Measurements from ENCODE around the gene TMEM143. TPM values are rescaled to one million over a fixed set of nuclear protein-coding genes. Genes with fewer than 3 reads are reported as not detected.
A peak's percentile ranks its signal among the peaks of the same experiment; 100 is the strongest.
"Not testable (repeated sequence)": the region's sequence is repeated elsewhere in the genome, so short reads cannot be mapped to it uniquely, and the experiment has no call there.

TMEM143 gene
- total and polyA plus RNA-seq, 2 donors, result 4.6 to 10.3 TPM

DNA sequence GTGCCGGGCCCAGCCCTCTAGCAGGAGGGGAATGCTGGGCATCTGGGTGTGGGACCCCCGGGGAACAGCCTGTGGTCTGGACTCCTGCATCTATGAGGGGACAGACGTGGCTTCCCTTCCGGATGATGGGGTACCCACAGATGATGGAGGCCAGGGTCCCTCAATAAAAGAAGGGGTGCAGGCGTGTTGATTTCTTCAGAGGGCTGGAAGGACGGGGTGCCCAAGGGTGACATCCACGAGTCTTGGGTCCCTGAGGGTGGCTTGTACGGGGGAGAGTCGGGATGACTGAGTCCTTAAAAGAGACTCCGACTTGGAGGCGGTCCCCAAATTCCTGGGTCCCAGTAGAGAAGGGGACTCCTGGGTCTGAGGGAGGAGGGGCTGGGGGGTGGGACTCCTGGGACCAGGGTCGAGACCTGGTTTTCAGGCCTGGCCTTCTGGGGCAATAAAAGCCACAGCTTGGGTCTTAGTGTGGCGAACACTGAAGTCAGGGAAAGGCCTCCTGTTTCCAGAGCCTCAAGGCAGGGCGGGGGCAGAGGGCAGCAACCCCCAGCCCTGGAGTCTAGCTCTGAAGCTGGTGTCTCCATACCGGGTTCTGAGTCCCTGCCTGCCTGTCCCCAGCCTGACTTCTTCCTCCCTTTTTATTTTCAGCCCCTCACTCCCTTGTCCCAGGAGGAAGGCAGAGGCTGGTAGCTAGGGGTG, 29.3 kb upstream of the TMEM143 start:
- Histone ChIP-seq H3K36me3 (ENCODE audit: control insufficient read depth in 2 of 2, insufficient read depth in 2 of 2, low read length in 1 of 2) (peaks cover 8% of the 10 kb centered on the region in 2 donors), H3K4me3 (ENCODE audit: low read length in 2 of 2) (no peak overlapping the region), H3K27me3 (ENCODE audit: control insufficient read depth in 2 of 2, insufficient read depth in 1 of 2, low read length in 1 of 2) (peaks cover 57 to 65% of the 10 kb centered on the region in 2 donors), H3K9me3 (ENCODE audit: control insufficient read depth in 2 of 2, insufficient read depth in 1 of 2, low read length in 1 of 2) (no peaks in the 10 kb centered on the region), H3K27ac (ENCODE audit: low read depth in 1 of 2, low read length in 1 of 2) (no peak overlapping the region), H3K4me1 (ENCODE audit: control insufficient read depth in 2 of 2, insufficient read depth in 2 of 2, low read length in 2 of 2) (peaks cover 9 to 29% of the 10 kb centered on the region in 2 donors)
- DNase-seq (ENCODE audit: low read depth in 6 of 9, low spot score in 9 of 9), result no peak
- 94% methylated on average over 15 of the region's 15 CpGs for whole genome bisulfite sequencing

DNA sequence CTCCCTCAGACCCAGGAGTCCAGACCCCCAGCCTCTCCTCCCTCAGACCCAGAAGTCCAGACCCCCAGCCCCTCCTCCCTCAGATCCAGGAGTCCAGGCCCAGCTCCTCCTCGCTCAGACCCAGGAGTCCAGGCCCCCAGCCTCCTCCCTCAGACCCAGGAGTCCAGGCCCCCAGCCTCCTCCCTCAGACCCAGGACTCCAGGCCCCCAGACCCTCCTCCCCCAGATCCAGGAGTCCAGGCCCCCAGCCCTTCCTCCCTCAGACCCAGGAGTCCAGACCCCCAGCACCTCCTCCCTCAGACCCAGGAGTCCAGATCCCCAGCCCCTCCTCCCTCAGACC, 28.2 kb upstream of the TMEM143 start:
- 66% methylated on average over 1 of the region's 1 CpG for WGBS

DNA sequence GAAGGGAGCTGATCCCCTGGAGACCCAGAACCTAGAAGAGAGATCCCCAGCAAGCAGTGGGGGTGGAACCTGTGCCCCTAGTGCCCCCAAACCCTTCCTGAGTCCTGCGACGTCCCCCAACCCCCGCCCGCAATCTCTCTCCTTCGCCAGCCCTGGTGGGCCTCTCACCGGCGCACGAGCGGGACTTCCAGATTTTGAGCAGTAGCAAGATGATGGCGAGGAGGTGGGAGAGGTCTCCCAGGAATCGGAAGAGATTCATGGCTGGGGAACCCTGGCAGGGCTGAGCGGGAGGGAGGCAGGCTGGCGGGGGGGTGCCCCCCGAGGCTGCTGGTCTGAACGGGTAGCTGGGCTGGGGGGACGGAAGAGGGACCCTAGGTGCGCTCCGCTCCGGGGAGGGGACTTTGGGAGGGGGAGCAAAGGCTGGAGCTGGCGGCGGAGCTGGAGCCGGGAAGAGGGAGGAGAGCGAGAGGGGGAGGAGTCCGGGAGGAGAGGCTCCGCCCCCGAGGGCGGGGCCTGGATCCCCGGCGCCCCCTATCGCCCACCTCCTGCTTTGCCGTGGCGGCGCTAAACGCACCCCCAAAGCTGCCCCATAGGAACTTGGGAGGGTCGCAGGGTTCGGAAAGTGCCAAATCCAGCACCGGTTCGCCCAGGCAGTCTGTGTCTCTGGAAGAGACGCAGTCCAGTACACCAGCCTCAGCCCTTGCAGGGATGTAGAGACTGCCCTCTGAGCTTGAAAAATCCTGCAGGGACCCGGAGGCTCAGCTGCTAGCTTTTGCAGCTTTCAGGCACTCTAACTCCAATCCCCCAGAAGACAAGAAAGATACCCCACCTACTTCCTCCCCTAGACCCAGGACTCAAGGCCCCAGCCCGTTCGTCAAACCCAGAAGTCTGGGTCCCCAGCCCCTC, 27.6 kb upstream of the TMEM143 start, which contains the start of gene KDELR1:
Gene KDELR1 (minus strand): TSS at position 452 of the 906 bp plus-strand sequence. CDS start 193 bp downstream, at position 259.
- DNase-seq (ENCODE audit: low read depth in 6 of 9, low spot score in 9 of 9), result peak; percentile 30 to 83 (median 54)
- WGBS, result 4% methylated on average over 42 of the region's 42 CpGs

More for the DNA sequence above, 28.2 kb upstream of the TMEM143 start:
- H3K9me3 ChIP-seq (ENCODE audit: control insufficient read depth in 2 of 2, insufficient read depth in 1 of 2, low read length in 1 of 2); DNase-seq (ENCODE audit: low read depth in 6 of 9, low spot score in 9 of 9); H3K27ac ChIP-seq (ENCODE audit: low read depth in 1 of 2, low read length in 1 of 2); H3K4me3 ChIP-seq (ENCODE audit: low read length in 2 of 2): not testable (repeated sequence)
- Histone ChIP-seq H3K27me3 (ENCODE audit: control insufficient read depth in 2 of 2, insufficient read depth in 1 of 2, low read length in 1 of 2) (peaks cover 48 to 55% of the 10 kb centered on the region in 2 donors), H3K4me1 (ENCODE audit: control insufficient read depth in 2 of 2, insufficient read depth in 2 of 2, low read length in 2 of 2) (peaks cover 5 to 19% of the 10 kb centered on the region in 2 donors), H3K36me3 (ENCODE audit: control insufficient read depth in 2 of 2, insufficient read depth in 2 of 2, low read length in 1 of 2) (peaks cover 14 to 18% of the 10 kb centered on the region in 2 donors)

DNA sequence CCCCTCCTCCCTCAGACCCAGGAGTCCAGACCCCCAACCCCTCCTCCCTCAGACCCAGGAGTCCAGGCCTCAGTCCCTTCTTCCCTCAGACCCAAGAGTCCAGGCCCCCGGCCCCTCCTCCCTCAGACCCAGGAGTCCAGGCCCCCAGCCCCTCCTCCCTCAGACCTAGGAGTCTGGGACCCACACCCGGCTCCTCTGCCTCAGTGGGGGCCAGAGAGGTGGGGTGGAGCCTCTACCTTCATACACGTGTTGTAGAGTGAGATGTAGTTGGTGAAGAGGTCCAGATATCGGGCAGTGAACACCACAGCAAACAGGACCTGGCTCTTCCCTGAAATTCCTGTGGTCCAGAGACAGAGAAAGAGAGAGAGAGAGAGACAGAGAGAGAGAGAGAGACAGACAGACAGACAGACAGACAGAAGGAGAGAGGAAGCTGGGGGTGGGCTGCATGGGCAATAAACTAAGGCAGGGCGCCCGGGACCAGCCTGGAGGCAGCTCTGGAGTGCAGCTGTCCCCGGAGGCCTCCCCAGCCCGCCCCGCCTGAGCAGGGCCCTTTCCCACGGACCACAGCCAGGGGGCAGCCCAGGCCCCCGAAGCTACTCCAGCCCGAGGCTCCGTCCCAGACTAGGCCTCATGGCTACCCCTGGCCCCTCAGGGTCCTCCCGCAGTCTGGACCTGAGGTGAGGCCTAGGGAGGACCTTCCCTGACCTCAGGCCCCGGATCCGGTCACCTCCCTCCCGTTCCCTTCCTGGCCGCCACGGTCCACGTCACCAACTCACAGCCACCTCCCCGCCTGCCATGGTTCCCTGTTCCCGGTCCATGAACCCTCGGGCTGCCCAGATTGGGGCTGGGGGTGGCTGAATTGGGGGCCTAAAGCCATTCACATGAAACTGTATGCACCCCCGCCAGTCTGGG, 26.7 kb upstream of the TMEM143 start:
- peak in 7 of 9 donors; percentile 15 to 72 (median 48) for DNase-seq (ENCODE audit: low read depth in 6 of 9, low spot score in 9 of 9)
- Histone ChIP-seq H3K36me3 (ENCODE audit: control insufficient read depth in 2 of 2, insufficient read depth in 2 of 2, low read length in 1 of 2) (peaks cover 22 to 32% of the 10 kb centered on the region in 2 donors), H3K27ac (ENCODE audit: low read depth in 1 of 2, low read length in 1 of 2) (peak overlapping the region; percentile 70 to 76), H3K9me3 (ENCODE audit: control insufficient read depth in 2 of 2, insufficient read depth in 1 of 2, low read length in 1 of 2) (no peaks in the 10 kb centered on the region), H3K4me3 (ENCODE audit: low read length in 2 of 2) (peak overlapping the region; percentile 93 to 96), H3K4me1 (ENCODE audit: control insufficient read depth in 2 of 2, insufficient read depth in 2 of 2, low read length in 2 of 2) (peaks cover 5 to 19% of the 10 kb centered on the region in 2 donors), H3K27me3 (ENCODE audit: control insufficient read depth in 2 of 2, insufficient read depth in 1 of 2, low read length in 1 of 2) (peaks cover 32 to 40% of the 10 kb centered on the region in 2 donors)
- WGBS, result 9% methylated on average over 24 of the region's 24 CpGs

More for the DNA sequence above, 27.6 kb upstream of the TMEM143 start, which contains the start of gene KDELR1:
- no peaks in the 10 kb centered on the region for H3K9me3 ChIP-seq (ENCODE audit: control insufficient read depth in 2 of 2, insufficient read depth in 1 of 2, low read length in 1 of 2)
- H3K36me3 ChIP-seq (ENCODE audit: control insufficient read depth in 2 of 2, insufficient read depth in 2 of 2, low read length in 1 of 2), result peaks cover 16 to 24% of the 10 kb centered on the region in 2 donors
- peak within 1 kb of the TSS; percentile 70 to 76 for H3K27ac ChIP-seq (ENCODE audit: low read depth in 1 of 2, low read length in 1 of 2)
- peaks cover 5 to 19% of the 10 kb centered on the region in 2 donors for H3K4me1 ChIP-seq (ENCODE audit: control insufficient read depth in 2 of 2, insufficient read depth in 2 of 2, low read length in 2 of 2)
- peak within 1 kb of the TSS; percentile 93 to 96 for H3K4me3 ChIP-seq (ENCODE audit: low read length in 2 of 2)
- peaks cover 41 to 49% of the 10 kb centered on the region in 2 donors for H3K27me3 ChIP-seq (ENCODE audit: control insufficient read depth in 2 of 2, insufficient read depth in 1 of 2, low read length in 1 of 2)

DNA sequence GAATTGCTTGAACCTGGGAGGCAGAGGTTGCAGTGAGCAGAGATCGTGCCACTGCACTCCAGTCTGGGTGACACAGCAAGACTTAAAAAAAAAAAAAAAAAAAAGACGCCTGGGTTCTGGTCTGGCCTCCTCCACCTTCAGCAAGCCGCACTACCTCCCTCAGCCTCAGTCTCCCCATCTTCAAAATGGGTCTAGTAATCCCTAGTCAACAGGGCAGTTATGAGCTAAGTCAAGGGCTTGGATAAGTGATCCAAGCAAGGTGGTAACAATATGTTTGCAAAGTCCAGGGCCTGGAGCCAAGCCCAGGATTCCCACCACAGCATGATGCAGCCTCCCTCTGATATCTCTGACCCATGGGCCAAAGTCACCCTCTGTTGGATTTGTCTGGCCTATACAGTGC, 23.2 kb upstream of the TMEM143 start:
- Histone ChIP-seq H3K36me3 (ENCODE audit: control insufficient read depth in 2 of 2, insufficient read depth in 2 of 2, low read length in 1 of 2) (peaks cover 52 to 65% of the 10 kb centered on the region in 2 donors), H3K27me3 (ENCODE audit: control insufficient read depth in 2 of 2, insufficient read depth in 1 of 2, low read length in 1 of 2) (peaks cover 0 to 5% of the 10 kb centered on the region in 2 donors), H3K4me3 (ENCODE audit: low read length in 2 of 2) (no peak overlapping the region), H3K4me1 (ENCODE audit: control insufficient read depth in 2 of 2, insufficient read depth in 2 of 2, low read length in 2 of 2) (peaks cover 5 to 9% of the 10 kb centered on the region in 2 donors), H3K27ac (ENCODE audit: low read depth in 1 of 2, low read length in 1 of 2) (no peak overlapping the region), H3K9me3 (ENCODE audit: control insufficient read depth in 2 of 2, insufficient read depth in 1 of 2, low read length in 1 of 2) (no peaks in the 10 kb centered on the region)
- 100% methylated on average over 3 of the region's 3 CpGs for WGBS
- DNase-seq (ENCODE audit: low read depth in 6 of 9, low spot score in 9 of 9), result no peak

DNA sequence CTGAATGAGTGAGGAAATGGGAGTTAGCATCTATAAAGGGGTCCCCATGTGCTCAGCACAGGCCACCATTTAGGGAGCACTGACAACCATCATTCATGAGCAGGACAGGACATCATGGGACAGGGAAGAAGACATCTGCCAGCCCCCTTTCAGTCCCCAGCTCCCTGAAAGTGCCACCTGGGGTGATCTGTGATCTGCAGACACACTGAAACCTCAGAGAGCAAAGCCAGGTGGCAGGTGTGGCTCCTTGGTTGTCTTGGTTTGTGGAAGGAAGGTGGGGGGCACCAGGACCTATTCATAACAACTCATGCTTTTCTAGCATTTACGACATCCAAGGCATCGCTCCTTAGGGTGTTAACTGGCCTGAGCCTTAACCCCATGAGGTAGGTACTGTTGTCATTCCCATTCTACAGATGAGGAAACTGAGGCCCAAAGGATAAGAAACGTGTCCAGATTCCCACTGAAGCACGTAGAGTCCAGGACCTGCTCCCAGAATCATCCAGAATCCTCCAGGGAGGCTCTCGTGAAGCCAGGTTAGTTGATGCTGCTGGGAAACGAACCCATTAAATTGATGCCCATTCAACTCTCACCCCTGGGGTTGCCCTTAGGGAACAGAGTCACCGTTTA, 21.8 kb upstream of the TMEM143 start:
- 90% methylated on average over 7 of the region's 7 CpGs for WGBS
- H3K4me1 ChIP-seq (ENCODE audit: control insufficient read depth in 2 of 2, insufficient read depth in 2 of 2, low read length in 2 of 2), result peaks cover 4 to 5% of the 10 kb centered on the region in 2 donors

DNA sequence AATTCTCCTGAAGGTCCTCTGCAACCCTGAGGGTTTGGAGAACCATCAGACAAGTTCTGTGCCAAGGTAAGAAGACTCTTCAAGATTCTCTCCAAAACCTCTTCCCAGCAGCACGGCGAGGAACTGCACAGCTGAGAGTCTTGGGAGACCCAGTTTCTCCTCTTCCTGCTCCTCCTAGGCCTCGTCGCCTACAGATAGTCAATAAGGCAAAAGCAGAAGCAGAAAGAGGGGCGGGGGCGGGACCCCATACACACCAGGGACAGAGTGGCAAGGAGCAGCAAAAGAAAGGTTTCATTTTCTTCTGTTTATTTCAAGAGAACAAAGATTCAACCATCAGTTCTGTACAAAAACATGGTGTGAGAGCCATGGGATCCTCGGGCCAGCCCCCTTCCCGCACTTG, 18.5 kb upstream of the TMEM143 start:
- H3K9me3 ChIP-seq (ENCODE audit: control insufficient read depth in 2 of 2, insufficient read depth in 1 of 2, low read length in 1 of 2), result no peaks in the 10 kb centered on the region
- H3K4me1 ChIP-seq (ENCODE audit: control insufficient read depth in 2 of 2, insufficient read depth in 2 of 2, low read length in 2 of 2), result no peaks in the 10 kb centered on the region
- WGBS, result 95% methylated on average over 8 of the region's 8 CpGs
- H3K27ac ChIP-seq (ENCODE audit: low read depth in 1 of 2, low read length in 1 of 2), result no peak overlapping the region
- no peaks in the 10 kb centered on the region for H3K27me3 ChIP-seq (ENCODE audit: control insufficient read depth in 2 of 2, insufficient read depth in 1 of 2, low read length in 1 of 2)
- no peak for DNase-seq (ENCODE audit: low read depth in 6 of 9, low spot score in 9 of 9)
- H3K36me3 ChIP-seq (ENCODE audit: control insufficient read depth in 2 of 2, insufficient read depth in 2 of 2, low read length in 1 of 2), result peaks cover 47 to 63% of the 10 kb centered on the region in 2 donors
- H3K4me3 ChIP-seq (ENCODE audit: low read length in 2 of 2), result no peak overlapping the region

More for the DNA sequence above, 21.8 kb upstream of the TMEM143 start:
- no peak overlapping the region for H3K27ac ChIP-seq (ENCODE audit: low read depth in 1 of 2, low read length in 1 of 2)
- H3K27me3 ChIP-seq (ENCODE audit: control insufficient read depth in 2 of 2, insufficient read depth in 1 of 2, low read length in 1 of 2), result no peaks in the 10 kb centered on the region
- no peak for DNase-seq (ENCODE audit: low read depth in 6 of 9, low spot score in 9 of 9)
- H3K36me3 ChIP-seq (ENCODE audit: control insufficient read depth in 2 of 2, insufficient read depth in 2 of 2, low read length in 1 of 2), result peaks cover 61 to 73% of the 10 kb centered on the region in 2 donors
- H3K9me3 ChIP-seq (ENCODE audit: control insufficient read depth in 2 of 2, insufficient read depth in 1 of 2, low read length in 1 of 2), result no peaks in the 10 kb centered on the region
- H3K4me3 ChIP-seq (ENCODE audit: low read length in 2 of 2), result no peak overlapping the region

Measured in thymus (tissue), 11 donors.